22Rv1 (cell line): ENCODE measurements around the gene CCR1.

Experiments
- ZFX ChIP-seq: fragments of 450-650 bp; IDR thresholded peaks from 2 replicates; pipeline ENCODE4 v1.6.1; 2017; ENCODE audit warnings: antibody characterized with exemption, borderline replicate concordance
- TF ChIP-seq, protein P1 (sequence below): fragments of 450-650 bp; IDR thresholded peaks from 2 replicates; pipeline ENCODE4 v1.5.1; 2017; ENCODE audit warnings: mild to moderate bottlenecking

DNA sequence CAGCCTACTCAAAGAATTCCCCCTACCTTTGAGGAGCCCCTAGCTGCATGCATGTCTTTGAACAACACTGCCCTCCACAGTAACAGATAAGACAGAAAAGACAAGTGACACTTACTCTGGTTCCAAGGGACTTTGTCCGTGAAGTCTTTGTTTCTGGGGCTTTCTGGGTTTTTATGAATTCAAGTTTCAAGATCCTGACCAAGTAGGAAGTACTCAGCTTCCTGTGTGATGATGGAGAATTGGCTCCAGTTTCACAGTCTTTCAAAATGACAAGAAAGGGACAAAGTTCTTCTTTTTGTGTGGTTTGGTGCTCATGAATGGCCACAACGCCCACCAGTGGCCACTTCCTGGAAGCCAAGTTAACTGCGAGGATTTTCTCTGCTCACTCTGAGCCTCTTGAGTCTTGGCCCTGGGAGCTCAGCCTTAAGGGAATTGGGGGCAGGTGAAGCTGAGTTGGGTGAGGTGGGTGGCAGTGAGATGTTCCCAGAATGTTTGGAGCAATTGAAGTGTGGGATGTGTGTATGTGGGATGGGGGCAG, at the start of gene CCR1:
- TF ChIP-seq, protein P1, sequence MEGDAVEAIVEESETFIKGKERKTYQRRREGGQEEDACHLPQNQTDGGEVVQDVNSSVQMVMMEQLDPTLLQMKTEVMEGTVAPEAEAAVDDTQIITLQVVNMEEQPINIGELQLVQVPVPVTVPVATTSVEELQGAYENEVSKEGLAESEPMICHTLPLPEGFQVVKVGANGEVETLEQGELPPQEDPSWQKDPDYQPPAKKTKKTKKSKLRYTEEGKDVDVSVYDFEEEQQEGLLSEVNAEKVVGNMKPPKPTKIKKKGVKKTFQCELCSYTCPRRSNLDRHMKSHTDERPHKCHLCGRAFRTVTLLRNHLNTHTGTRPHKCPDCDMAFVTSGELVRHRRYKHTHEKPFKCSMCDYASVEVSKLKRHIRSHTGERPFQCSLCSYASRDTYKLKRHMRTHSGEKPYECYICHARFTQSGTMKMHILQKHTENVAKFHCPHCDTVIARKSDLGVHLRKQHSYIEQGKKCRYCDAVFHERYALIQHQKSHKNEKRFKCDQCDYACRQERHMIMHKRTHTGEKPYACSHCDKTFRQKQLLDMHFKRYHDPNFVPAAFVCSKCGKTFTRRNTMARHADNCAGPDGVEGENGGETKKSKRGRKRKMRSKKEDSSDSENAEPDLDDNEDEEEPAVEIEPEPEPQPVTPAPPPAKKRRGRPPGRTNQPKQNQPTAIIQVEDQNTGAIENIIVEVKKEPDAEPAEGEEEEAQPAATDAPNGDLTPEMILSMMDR, result peak; percentile 65
- no peak for TF ChIP-seq ZFX
